GM23338 (cell line): Measurements from ENCODE around the gene EHD4. TPM values are rescaled to one million over a fixed set of nuclear protein-coding genes. Genes with fewer than 3 reads are reported as not detected.

ENCODE experiments used
- ATAC-seq: fragments of 200-7000 bp; cut with Tn5 transposase; 3 replicates; pipeline ENCODE4 v1.9.1; 2020
- DNase-seq: peaks from one replicate; pipeline ENCODE4 v3.0.0-alpha.2; 2015; ENCODE audit warnings: low spot score
- H2AFZ ChIP-seq: fragments of 200-600 bp; sonication (generic); 2 replicates; pipeline ENCODE4 v1.8.0; 2016; ENCODE audit warnings: antibody characterized with exemption, mild to moderate bottlenecking, moderate library complexity
- H3F3A ChIP-seq: fragments of 200-600 bp; sonication (generic); replicated peaks from 2 replicates; pipeline ENCODE4 v1.8.0; 2017; ENCODE audit warnings: antibody characterized with exemption, mixed run types, low read depth
- H3K27ac ChIP-seq: fragments of 200-600 bp; sonication (generic); 2 replicates; pipeline ENCODE4 v1.6.1; 2016; ENCODE audit warnings: low read depth
- H3K27me3 ChIP-seq: fragments of 200-600 bp; sonication (generic); 2 replicates; pipeline ENCODE4 v1.8.0; 2016; ENCODE audit warnings: mild to moderate bottlenecking, mixed run types, moderate library complexity; ENCODE audit not compliant: insufficient read depth
- H3K36me3 ChIP-seq: fragments of 200-600 bp; sonication (generic); 2 replicates; pipeline ENCODE4 v1.8.0; 2016; ENCODE audit warnings: mild to moderate bottlenecking; ENCODE audit not compliant: insufficient read depth
- H3K4me1 ChIP-seq: fragments of 200-600 bp; sonication (generic); 2 replicates; pipeline ENCODE4 v1.8.0; 2016; ENCODE audit warnings: mild to moderate bottlenecking, moderate library complexity; ENCODE audit not compliant: insufficient read depth
- H3K4me2 ChIP-seq: fragments of 200-600 bp; sonication (generic); 2 replicates; pipeline ENCODE4 v1.7.1; 2017; ENCODE audit warnings: mixed run types
- H3K4me3 ChIP-seq: fragments of 200-600 bp; sonication (generic); 2 replicates; pipeline ENCODE4 v1.6.1; 2016; ENCODE audit warnings: mixed run types
- H3K79me2 ChIP-seq: fragments of 200-600 bp; sonication (generic); replicated peaks from 2 replicates; pipeline ENCODE4 v1.8.0; 2017; ENCODE audit warnings: mild to moderate bottlenecking; ENCODE audit not compliant: insufficient read depth
- H3K9me2 ChIP-seq: fragments of 200-600 bp; sonication (generic); 2 replicates; pipeline ENCODE4 v1.8.0; 2017; ENCODE audit not compliant: insufficient read depth
- H4K20me1 ChIP-seq: fragments of 200-600 bp; sonication (generic); replicated peaks from 2 replicates; pipeline ENCODE4 v1.8.0; 2017; ENCODE audit warnings: mild to moderate bottlenecking; ENCODE audit not compliant: insufficient read depth
- H3K27ac Mint-ChIP-seq: 2 replicates; pipeline ENCODE4 v1.8.0; 2020; ENCODE audit warnings: inconsistent platforms, mild to moderate bottlenecking, moderate library complexity, mixed read lengths
- H3K27me3 Mint-ChIP-seq: 3 replicates; pipeline ENCODE4 v1.8.0; 2022; ENCODE audit warnings: low read depth, mild to moderate bottlenecking, moderate library complexity, mixed read lengths, inconsistent platforms; ENCODE audit not compliant: insufficient read depth, poor library complexity
- H3K36me3 Mint-ChIP-seq: 3 replicates; pipeline ENCODE4 v1.8.0; 2021; ENCODE audit warnings: low read depth, mild to moderate bottlenecking, inconsistent platforms, moderate library complexity, mixed read lengths
- H3K4me1 Mint-ChIP-seq: 3 replicates; pipeline ENCODE4 v1.8.0; 2020; ENCODE audit warnings: mild to moderate bottlenecking, inconsistent platforms, mixed read lengths
- H3K4me3 Mint-ChIP-seq: 3 replicates; pipeline ENCODE4 v1.8.0; 2021; ENCODE audit warnings: moderate library complexity, mild to moderate bottlenecking, inconsistent platforms, mixed read lengths
- H3K9me3 Mint-ChIP-seq: 3 replicates; pipeline ENCODE4 v1.8.0; 2020; ENCODE audit warnings: moderate library complexity, mild to moderate bottlenecking, inconsistent platforms, mixed read lengths
- CREB1 ChIP-seq: fragments of 250-450 bp; sonication (Bioruptor Pico); IDR thresholded peaks from 2 replicates; pipeline ENCODE4 v1.5.0; 2020; ENCODE audit warnings: low read depth, mild to moderate bottlenecking, moderate library complexity
- EZH2phosphoT487 ChIP-seq: fragments of 200-600 bp; sonication (generic); IDR thresholded peaks from one replicate; pipeline ENCODE4 v1.8.1; 2018; ENCODE audit warnings: antibody characterized with exemption; ENCODE audit not compliant: unreplicated experiment
- JUNB ChIP-seq: IDR thresholded peaks from one replicate; pipeline ENCODE4 v1.6.1; 2016; ENCODE audit warnings: antibody characterized with exemption; ENCODE audit not compliant: unreplicated experiment
- POLR2AphosphoS5 ChIP-seq: IDR thresholded peaks from 2 replicates; pipeline ENCODE4 v1.6.1; 2016; ENCODE audit warnings: antibody characterized with exemption, low read depth
- STAT1 ChIP-seq: IDR thresholded peaks from one replicate; pipeline ENCODE4 v1.6.1; 2016; ENCODE audit warnings: antibody characterized with exemption; ENCODE audit not compliant: unreplicated experiment
- ZNF114 ChIP-seq: fragments of 250-450 bp; sonication (Bioruptor Pico); IDR thresholded peaks from 2 replicates; pipeline ENCODE4 v1.5.0; 2020; ENCODE audit warnings: mild to moderate bottlenecking, moderate library complexity
- ZNF331 ChIP-seq: fragments of 250-450 bp; sonication (Bioruptor Pico); IDR thresholded peaks from 2 replicates; pipeline ENCODE4 v1.5.0; 2020; ENCODE audit warnings: low read depth, mild to moderate bottlenecking, moderate library complexity
- polyA plus RNA-seq: library from polyadenylated mRNA; unstranded; fragments of >200 nt; fragmentation: Nextera tagmentation; extraction: Ambion mirVana; gene quantifications from 2 replicates; pipeline ENCODE4 v1.2.1, GENCODE V29; 2016
- total RNA-seq: library from RNA; depleted of rRNA; stranded (reverse); fragments of >200 nt; shearing (Covaris generic); gene quantifications from 2 replicates; pipeline ENCODE4 v1.2.3, GENCODE V29; 2014
- TF ChIP-seq, protein P1 (sequence below): fragments of 250-450 bp; sonication (Bioruptor Pico); IDR thresholded peaks from 2 replicates; pipeline ENCODE4 v1.5.0; 2020; ENCODE audit warnings: mild to moderate bottlenecking, moderate library complexity

The EHD4 gene
- total and polyA plus RNA-seq, 2 experiments from 2014 or later: 13.0 to 31.0 TPM

DNA sequence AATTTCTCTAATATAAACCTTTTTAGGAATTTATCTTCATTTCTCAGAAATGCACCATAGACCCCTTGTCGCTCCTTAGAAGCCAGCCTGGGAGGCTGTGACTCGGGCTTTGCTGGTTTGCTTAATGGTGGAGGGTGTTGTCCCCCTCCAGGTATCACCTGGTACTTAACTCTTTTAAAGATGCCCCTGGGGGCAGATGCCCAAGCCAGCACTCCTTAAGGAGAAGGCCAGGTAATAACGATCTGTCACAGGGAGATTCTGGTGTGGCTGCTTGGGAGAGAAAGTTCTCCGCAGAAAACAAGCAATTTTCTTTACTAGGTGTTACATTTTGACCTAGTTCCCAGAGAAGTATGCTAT is 22.3 kb downstream of the EHD4 start:
- Mint-ChIP-seq H3K36me3 (peaks cover 26% of the 10 kb centered on the region), H3K27ac (0 out of 2 replicates have a peak overlapping the region, but pooled peaks have one; percentile 51), H3K9me3 (no peaks in the 10 kb centered on the region), H3K4me3 (no peak overlapping the region), H3K27me3 (peaks cover 4% of the 10 kb centered on the region), H3K4me1 (peaks cover 17% of the 10 kb centered on the region; the same call in 2 of the 3 replicates)
- H4K20me1 ChIP-seq: peaks cover 16% of the 10 kb centered on the region
- no peak overlapping the region for H2AFZ ChIP-seq
- H3K4me3 ChIP-seq: no peak overlapping the region
- H3K9me2 ChIP-seq: no peaks in the 10 kb centered on the region
- H3K4me1 ChIP-seq: peaks cover 7% of the 10 kb centered on the region
- H3K4me2 ChIP-seq: no peak overlapping the region
- TF ChIP-seq ZNF114: no peak
- no peak for TF ChIP-seq POLR2AphosphoS5
- TF ChIP-seq, protein P1, sequence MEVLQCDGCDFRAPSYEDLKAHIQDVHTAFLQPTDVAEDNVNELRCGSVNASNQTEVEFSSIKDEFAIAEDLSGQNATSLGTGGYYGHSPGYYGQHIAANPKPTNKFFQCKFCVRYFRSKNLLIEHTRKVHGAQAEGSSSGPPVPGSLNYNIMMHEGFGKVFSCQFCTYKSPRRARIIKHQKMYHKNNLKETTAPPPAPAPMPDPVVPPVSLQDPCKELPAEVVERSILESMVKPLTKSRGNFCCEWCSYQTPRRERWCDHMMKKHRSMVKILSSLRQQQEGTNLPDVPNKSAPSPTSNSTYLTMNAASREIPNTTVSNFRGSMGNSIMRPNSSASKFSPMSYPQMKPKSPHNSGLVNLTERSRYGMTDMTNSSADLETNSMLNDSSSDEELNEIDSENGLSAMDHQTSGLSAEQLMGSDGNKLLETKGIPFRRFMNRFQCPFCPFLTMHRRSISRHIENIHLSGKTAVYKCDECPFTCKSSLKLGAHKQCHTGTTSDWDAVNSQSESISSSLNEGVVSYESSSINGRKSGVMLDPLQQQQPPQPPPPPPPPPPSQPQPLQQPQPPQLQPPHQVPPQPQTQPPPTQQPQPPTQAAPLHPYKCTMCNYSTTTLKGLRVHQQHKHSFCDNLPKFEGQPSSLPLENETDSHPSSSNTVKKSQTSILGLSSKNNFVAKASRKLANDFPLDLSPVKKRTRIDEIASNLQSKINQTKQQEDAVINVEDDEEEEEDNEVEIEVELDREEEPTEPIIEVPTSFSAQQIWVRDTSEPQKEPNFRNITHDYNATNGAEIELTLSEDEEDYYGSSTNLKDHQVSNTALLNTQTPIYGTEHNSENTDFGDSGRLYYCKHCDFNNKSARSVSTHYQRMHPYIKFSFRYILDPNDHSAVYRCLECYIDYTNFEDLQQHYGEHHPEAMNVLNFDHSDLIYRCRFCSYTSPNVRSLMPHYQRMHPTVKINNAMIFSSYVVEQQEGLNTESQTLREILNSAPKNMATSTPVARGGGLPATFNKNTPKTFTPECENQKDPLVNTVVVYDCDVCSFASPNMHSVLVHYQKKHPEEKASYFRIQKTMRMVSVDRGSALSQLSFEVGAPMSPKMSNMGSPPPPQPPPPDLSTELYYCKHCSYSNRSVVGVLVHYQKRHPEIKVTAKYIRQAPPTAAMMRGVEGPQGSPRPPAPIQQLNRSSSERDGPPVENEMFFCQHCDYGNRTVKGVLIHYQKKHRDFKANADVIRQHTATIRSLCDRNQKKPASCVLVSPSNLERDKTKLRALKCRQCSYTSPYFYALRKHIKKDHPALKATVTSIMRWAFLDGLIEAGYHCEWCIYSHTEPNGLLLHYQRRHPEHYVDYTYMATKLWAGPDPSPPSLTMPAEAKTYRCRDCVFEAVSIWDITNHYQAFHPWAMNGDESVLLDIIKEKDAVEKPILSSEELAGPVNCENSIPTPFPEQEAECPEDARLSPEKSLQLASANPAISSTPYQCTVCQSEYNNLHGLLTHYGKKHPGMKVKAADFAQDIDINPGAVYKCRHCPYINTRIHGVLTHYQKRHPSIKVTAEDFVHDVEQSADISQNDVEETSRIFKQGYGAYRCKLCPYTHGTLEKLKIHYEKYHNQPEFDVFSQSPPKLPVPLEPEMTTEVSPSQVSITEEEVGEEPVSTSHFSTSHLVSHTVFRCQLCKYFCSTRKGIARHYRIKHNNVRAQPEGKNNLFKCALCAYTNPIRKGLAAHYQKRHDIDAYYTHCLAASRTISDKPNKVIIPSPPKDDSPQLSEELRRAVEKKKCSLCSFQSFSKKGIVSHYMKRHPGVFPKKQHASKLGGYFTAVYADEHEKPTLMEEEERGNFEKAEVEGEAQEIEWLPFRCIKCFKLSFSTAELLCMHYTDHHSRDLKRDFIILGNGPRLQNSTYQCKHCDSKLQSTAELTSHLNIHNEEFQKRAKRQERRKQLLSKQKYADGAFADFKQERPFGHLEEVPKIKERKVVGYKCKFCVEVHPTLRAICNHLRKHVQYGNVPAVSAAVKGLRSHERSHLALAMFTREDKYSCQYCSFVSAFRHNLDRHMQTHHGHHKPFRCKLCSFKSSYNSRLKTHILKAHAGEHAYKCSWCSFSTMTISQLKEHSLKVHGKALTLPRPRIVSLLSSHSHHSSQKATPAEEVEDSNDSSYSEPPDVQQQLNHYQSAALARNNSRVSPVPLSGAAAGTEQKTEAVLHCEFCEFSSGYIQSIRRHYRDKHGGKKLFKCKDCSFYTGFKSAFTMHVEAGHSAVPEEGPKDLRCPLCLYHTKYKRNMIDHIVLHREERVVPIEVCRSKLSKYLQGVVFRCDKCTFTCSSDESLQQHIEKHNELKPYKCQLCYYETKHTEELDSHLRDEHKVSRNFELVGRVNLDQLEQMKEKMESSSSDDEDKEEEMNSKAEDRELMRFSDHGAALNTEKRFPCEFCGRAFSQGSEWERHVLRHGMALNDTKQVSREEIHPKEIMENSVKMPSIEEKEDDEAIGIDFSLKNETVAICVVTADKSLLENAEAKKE (CRISPR knock-in tag): no peak
- H3F3A ChIP-seq: no peaks in the 10 kb centered on the region
- no peaks in the 10 kb centered on the region for H3K27me3 ChIP-seq
- DNase-seq (peak; percentile 43), ATAC-seq (peak; percentile 59)
- peaks cover 18% of the 10 kb centered on the region for H3K79me2 ChIP-seq
- H3K36me3 ChIP-seq: peaks cover 9% of the 10 kb centered on the region
- H3K27ac ChIP-seq: peak overlapping the region; percentile 78; the same call in 1 of the 2 replicates

- H3K9me2 ChIP-seq: no peaks in the 10 kb centered on the region
- H3K27me3 ChIP-seq: no peaks in the 10 kb centered on the region
- H3K4me1 ChIP-seq: peaks cover 7% of the 10 kb centered on the region
- H3K4me3 Mint-ChIP-seq: no peak overlapping the region
- no peak overlapping the region for H3K4me2 ChIP-seq
- peaks cover 9% of the 10 kb centered on the region for H3K36me3 ChIP-seq
- H3K9me3 Mint-ChIP-seq: no peaks in the 10 kb centered on the region
- no peak overlapping the region for H3K4me3 ChIP-seq
- H3K79me2 ChIP-seq: peaks cover 12% of the 10 kb centered on the region
- peak overlapping the region; percentile 78; the same call in 1 of the 2 replicates for H3K27ac ChIP-seq
- peaks cover 18% of the 10 kb centered on the region; the same call in 2 of the 3 replicates for H3K4me1 Mint-ChIP-seq
- H3K27ac Mint-ChIP-seq: no peak overlapping the region
- ATAC-seq: peak; percentile 77
- H3F3A ChIP-seq: no peaks in the 10 kb centered on the region
- peaks cover 5% of the 10 kb centered on the region for H3K27me3 Mint-ChIP-seq
- peaks cover 26% of the 10 kb centered on the region for H3K36me3 Mint-ChIP-seq
- peak; percentile 58 for DNase-seq
- peaks cover 16% of the 10 kb centered on the region for H4K20me1 ChIP-seq
- no peak overlapping the region for H2AFZ ChIP-seq
- TF ChIP-seq ZNF331 (CRISPR knock-in tag) (no peak), EZH2phosphoT487 (no peak), STAT1 (no peak), JUNB (no peak), CREB1 (CRISPR knock-in tag) (no peak)
Observed at GRCh38 chr15:41949401-41950126, 22.8 kb downstream of the EHD4 start.
